ES-I3 (cell line): ENCODE data around the gene CTCF.

ENCODE experiments used
- H3K36me3 ChIP-seq: 2 replicates; pipeline ENCODE4 v1.6.1; 2013; ENCODE audit warnings: mild to moderate bottlenecking, low read length, control low read depth, moderate library complexity; ENCODE audit not compliant: insufficient read depth
- H3K4me1 ChIP-seq: 2 replicates; pipeline ENCODE4 v1.6.1; 2013; ENCODE audit warnings: mild to moderate bottlenecking, control low read depth, low read length; ENCODE audit not compliant: insufficient read depth
- H3K9ac ChIP-seq: 2 replicates; pipeline ENCODE4 v1.6.1; 2013; ENCODE audit warnings: low read depth, mild to moderate bottlenecking, low read length, moderate library complexity
- H3K9me3 ChIP-seq: 2 replicates; pipeline ENCODE4 v1.6.1; 2013; ENCODE audit warnings: mild to moderate bottlenecking, low read length, moderate library complexity; ENCODE audit not compliant: control insufficient read depth, insufficient read depth

CTCF gene

DNA sequence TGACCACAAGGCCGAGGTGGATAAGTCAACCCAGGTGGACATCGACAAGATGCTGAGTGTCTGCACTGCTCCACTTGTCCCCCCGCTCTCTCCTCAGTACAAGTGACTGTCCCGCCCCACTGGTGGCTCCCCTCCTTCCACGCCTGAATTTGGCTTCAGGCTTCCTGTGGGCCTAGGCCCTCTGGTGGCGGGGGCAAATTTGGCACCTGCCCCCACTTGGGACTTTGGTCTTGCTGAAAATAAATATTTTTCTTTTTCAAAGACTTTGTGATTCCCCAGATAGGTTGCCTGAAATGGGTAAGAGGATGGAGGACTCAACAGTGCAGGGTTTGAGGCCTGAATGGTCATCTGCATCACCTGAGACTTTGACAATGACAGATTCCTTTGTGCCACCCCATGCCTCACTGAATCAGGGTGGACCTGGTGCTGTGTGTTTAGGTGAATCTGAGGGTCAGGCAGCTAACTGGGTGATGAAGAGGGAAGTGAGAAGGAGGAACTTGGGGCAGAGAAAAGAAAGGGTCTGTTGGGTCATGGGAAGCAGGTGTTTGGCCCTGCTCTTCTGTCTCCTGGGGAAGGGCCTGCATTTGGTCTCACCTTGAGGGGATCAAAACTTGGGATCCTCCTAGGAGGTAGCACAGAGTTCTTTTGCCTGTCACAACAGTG is 106.3 kb downstream of the CTCF start:
- Histone ChIP-seq H3K9ac (no peak overlapping the region), H3K4me1 (no peaks in the 10 kb centered on the region; the same call in 1 of the 2 replicates), H3K9me3 (no peaks in the 10 kb centered on the region), H3K36me3 (no peaks in the 10 kb centered on the region)

DNA sequence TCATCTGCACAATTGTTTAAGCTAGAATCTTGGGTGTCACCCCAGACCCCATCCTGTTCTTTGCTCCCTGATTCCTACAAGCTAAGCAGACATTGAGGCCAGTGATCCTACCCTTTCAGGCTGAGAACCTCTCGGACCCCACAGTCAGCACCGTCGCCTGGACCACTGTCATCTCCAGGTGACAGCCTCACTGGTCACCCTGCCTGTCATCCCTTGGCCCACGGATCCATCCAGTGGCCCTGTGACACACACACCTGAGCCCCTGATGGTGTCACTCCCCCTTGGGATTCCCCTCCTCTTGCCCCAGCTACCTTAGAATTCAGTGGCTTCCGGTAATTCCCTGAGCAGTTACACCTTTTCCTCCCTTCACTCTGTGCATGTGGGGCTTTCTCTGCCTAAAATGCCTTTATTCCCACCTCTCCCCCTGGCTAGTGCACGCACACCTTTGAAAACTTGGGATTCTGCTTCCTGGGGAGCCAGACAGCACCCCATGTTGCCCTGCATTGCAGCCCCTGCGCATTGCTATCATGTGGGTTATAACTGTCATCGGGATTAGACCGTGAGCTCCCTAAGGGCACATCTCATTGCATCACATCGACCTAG is 107.3 kb downstream of the CTCF start:
- Histone ChIP-seq H3K9me3 (no peaks in the 10 kb centered on the region), H3K9ac (no peak overlapping the region), H3K36me3 (no peaks in the 10 kb centered on the region), H3K4me1 (no peaks in the 10 kb centered on the region; the same call in 1 of the 2 replicates)

DNA sequence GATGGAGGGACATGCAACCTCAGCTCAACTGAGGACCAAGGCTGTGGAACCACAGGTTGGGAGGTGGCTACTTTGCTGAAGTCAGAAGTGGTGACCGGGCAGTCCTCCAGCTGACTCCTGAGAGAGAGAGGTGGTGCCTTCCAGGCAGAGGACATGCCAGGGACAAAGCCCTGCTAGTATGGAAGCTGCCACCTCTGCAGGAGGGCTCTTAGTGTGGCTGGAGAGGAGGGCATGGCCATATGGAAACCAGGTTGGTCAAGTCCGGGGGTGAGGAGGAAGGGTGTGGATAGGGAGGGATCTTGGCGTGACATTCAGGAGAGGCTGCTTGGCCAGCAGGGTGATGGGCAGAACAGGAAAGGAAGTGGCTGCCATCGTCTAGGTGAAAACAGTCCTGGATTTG is 110.0 kb downstream of the CTCF start:
- Histone ChIP-seq H3K4me1 (no peaks in the 10 kb centered on the region; the same call in 1 of the 2 replicates), H3K9me3 (no peaks in the 10 kb centered on the region), H3K9ac (no peak overlapping the region), H3K36me3 (no peaks in the 10 kb centered on the region)

DNA sequence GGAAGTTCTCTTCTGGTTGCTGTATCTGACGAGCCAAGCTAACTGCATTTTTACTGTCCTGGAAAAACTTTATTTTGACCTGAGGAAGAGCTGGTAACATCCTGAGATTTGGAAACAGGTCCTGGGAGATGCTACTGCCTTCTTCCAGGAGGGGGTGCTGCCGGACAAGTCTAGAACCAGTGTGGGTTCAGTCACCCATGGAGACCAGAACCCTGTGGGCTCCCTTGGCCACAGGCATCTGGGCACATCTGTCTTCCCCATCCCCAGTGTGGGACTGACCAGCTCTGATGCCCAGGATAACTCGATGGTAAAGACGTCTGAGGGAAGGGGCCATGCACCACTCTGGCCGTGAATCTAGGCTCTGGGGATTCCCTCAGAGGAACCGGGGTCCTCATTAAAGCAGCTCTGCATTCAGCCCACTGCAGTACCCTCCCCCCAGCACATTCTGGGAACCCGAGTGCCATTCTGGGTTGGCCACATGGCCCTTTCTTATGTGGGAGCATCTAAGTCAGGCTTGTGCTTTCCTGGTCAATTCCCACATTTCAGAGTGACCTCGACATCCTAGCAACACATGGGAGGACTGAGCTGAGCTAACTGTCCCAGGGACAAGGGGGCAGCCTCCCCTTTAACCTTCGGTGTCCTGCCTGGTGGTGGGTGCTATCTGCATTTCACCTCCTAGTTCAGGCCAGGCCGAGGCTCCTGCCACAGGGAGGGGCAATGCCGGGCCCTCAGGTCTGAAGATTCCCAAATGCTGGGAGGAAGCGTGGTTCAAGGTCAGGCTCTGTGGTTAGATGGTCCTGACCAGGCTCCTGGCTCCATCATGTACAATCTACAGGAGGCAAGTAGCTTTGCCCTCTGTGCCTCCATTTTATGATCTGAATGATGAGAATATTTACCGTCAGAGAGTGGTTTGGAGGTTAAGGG is 110.7 kb downstream of the CTCF start:
- no peak overlapping the region for H3K9ac ChIP-seq
- H3K4me1 ChIP-seq, result no peaks in the 10 kb centered on the region
- H3K9me3 ChIP-seq, result no peaks in the 10 kb centered on the region

DNA sequence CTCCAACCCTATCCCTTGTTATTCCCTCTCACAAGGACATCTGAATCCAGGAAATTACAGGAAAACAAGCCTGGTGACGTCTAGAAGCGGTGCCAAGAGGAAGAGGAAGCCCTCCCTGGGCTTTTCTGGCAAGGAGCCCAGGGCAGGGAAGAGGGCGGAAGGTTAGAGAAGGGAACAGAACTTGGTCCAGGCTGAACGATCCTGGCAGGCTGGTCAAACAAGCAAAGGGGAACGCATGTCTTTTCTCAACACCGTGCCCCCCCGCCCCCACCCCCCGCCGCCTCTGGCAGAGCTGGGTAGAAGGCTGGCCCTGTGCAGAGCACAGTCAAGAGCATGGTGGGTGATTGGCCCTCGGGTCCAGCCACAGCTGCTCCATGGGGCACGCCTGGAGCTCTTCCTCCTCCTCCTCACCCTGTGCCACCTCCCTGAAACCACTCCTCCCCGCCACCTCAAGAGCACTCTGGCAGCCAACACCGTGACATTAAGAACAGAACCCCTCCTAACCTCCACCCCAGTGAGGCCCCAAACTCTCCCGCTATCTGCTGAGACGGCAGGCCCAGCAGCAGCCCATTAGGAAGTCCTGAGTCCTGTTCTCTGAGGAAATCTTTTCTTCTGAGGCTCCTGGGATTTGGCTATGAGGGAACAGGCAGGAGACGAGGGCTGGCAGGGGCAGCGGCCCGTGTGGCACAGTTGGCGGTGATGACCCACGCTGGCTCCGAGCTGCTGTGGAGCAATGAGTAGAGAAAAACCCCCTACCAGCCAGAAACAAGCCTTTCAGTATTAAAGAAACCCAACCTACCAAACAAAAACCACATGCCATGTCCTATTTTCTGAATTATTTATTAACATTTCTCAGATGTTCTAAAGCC is 111.6 kb downstream of the CTCF start:
- Histone ChIP-seq H3K36me3 (no peaks in the 10 kb centered on the region), H3K4me1 (no peaks in the 10 kb centered on the region), H3K9me3 (no peaks in the 10 kb centered on the region), H3K9ac (no peak overlapping the region)

More for the DNA sequence above, 110.7 kb downstream of the CTCF start:
- H3K36me3 ChIP-seq, result no peaks in the 10 kb centered on the region

DNA sequence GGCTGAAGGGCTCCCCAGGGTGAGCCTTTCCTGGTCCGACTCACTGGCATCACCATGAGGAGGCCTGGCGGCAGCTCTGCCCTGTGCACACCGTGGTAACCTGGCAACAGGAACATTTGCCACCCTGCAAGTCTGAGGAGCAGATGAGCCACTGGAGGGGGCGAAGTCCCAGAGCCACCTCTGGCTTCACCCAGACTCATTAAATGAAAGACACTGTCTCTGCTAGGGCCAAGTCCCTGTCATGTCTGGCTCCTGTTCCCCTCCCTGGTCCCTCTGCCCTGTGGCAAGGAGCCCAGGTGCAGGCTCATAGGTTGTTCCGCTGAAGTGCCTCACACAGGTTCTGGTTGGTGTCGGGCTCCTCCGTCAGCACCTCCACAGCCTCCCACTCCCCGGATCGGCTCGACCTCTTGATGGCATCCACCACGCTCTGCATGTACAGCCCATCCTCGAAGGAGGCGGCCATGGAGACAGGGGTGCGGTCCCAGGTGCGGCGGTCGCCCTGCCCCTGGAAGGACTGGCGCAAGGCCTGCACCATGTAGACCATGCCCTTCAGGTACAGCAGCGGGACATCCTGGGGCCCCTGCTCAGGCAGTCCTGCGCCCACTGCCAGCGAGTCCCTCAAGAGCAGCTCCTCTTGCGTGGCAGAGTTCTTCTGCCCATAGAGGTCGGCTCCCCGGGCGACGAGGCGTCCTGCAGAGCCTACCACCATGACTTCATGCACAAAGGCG is 112.7 kb downstream of the CTCF start:
- no peaks in the 10 kb centered on the region for H3K36me3 ChIP-seq
- H3K4me1 ChIP-seq, result no peaks in the 10 kb centered on the region
- no peaks in the 10 kb centered on the region for H3K9me3 ChIP-seq
- H3K9ac ChIP-seq, result no peak overlapping the region

DNA sequence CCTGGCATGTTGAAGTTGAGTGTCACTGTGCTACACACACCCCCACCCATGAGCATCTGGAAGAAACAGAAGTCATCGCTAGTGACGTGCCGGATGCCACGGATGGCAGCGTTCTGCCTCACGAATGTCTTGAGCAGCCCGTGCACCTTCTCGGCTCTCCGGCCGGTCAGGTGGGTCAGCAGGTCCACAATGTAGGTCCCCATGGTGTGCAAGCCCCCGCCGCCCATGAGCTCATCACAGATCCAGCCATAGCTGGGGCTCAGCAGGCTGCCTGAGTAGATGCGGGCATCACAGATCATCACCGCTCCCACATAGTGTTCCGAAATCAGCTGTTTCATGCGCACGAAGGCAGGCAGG is 113.2 kb downstream of the CTCF start:
- H3K9ac ChIP-seq, result no peak overlapping the region
- H3K4me1 ChIP-seq, result no peaks in the 10 kb centered on the region
- no peaks in the 10 kb centered on the region for H3K9me3 ChIP-seq
- no peaks in the 10 kb centered on the region for H3K36me3 ChIP-seq

DNA sequence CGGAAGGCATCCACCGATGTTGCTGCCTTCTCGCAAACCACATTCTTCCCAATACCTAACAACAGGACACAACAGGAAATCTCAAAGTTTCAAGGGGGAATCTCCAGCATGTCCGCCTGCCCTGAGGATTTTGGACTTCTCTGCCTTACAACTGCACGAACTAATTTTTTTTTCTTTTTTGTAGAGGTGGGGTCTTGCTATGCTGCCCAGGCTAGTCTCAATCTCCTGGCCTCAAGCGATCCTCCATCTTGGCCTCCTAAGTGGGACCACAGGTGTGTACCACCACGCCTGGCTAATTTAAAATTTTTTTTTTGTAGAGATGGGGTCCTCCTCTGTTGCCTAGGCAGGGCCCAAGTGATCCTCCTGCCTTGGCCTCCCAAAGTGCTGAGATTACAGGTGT is 113.7 kb downstream of the CTCF start:
- Histone ChIP-seq H3K9me3 (no peaks in the 10 kb centered on the region), H3K9ac (no peak overlapping the region), H3K4me1 (no peaks in the 10 kb centered on the region), H3K36me3 (no peaks in the 10 kb centered on the region)

DNA sequence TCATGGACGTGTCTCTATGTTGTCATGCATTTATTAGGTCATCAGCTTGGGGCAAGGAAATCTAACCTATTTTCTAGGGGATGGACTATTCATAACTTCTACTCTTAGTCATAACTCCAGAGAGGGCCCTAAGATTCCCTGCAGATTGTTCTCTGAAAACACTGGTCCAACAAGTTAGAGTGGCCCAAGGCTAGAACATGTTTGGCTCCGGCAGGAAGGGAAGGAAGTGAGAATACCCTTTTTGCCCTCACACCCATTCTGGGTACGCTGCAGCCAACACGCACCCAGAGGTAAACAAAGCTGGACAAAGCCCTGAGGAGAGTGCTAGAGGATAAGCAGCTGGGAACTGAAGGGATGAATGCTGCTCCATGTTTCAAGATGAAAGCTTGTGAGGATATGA is 114.2 kb downstream of the CTCF start:
- Histone ChIP-seq H3K36me3 (no peaks in the 10 kb centered on the region), H3K9ac (no peak overlapping the region), H3K9me3 (no peaks in the 10 kb centered on the region), H3K4me1 (no peaks in the 10 kb centered on the region)

DNA sequence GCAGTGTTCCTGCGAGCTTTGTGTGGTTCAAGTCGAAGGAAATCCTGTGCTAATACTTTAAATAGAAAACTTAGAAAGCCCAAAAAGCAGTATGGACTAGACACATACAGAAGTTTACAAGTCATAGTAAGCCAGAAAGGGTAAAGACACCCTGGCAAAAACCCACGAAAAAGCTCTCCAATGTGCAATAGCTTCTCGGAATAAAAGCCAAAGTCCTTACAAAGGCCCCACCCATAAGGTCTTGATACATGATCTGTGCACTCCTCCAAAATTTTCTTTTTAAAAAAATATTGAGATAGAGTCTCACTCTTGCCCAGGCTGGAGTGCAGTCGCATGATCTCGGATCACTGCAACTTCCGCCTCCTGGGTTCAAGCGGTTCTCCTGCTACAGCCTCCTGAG is 114.6 kb downstream of the CTCF start:
- no peaks in the 10 kb centered on the region for H3K4me1 ChIP-seq
- no peak overlapping the region for H3K9ac ChIP-seq

DNA sequence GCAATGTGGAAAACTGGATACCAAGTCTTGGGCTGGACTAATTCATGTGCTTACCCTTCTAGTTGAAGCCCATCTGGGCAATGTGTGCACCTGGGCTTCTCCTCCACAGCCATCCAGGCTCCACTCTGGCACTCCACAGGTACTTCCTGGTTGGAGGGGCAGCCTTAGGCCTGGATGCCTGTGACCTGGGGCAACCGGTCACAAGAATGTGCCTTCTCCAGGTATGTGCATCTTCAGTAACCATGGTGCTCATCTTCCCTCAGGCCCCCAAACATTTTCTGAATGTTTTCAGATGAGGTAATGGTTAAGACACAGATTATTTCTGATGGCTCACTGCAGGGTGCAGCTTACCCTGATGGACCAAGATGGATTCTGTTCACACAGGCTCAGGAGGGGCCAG is 115.4 kb downstream of the CTCF start:
- Histone ChIP-seq H3K4me1 (no peaks in the 10 kb centered on the region), H3K9ac (no peak overlapping the region), H3K36me3 (peaks cover 3% of the 10 kb centered on the region; the same call in 1 of the 2 replicates), H3K9me3 (no peaks in the 10 kb centered on the region)

More for the DNA sequence above, 114.6 kb downstream of the CTCF start:
- H3K36me3 ChIP-seq, result peaks cover 3% of the 10 kb centered on the region; the same call in 1 of the 2 replicates
- H3K9me3 ChIP-seq, result no peaks in the 10 kb centered on the region

DNA sequence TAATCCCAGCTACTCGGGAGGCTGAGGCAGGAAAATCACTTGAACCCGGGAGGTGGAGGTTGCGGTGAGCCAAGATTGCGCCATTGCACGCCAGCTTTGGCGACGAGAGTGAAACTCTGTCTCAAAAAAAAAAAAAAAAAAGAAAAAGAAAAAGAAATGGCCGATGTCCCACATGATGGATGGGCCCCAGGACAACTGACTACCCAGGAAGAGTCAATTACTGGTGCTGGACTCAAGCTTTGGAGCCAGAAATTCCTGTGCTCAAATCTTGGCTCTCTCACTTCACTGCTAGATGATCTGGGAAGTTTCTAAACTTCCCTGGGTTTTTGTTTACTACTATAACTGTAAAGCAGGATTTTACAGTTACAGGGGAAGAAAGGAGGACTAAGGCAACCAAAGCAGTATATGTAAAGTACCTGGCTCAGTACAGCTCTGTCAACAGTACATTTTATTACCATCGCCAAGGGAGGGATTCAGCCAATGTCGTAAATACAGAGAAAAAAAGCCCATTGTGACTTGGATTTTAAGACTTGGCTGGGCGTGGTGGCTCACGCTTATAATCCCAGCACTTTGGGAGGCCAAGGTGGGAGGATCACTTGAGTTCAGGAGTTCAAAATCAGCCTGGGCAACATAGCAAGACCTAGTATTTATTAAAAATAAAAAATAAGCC is 116.2 kb downstream of the CTCF start:
- Histone ChIP-seq H3K4me1 (no peaks in the 10 kb centered on the region), H3K9me3 (no peaks in the 10 kb centered on the region), H3K36me3 (peaks cover 3% of the 10 kb centered on the region; the same call in 1 of the 2 replicates), H3K9ac (no peak overlapping the region)
